HCT116 (cell line): Measurements from ENCODE around the gene KRT79. TPM values are rescaled to one million over a fixed set of nuclear protein-coding genes. Genes with fewer than 3 reads are reported as not detected.

ENCODE experiments used
- ATAC-seq: fragments of 200-7000 bp; cut with Tn5 transposase; 2 replicates; pipeline ENCODE4 v1.9.1; 2020; ENCODE audit warnings: mild to moderate bottlenecking, moderate library complexity
- BruUV-seq: library from RNA; stranded (reverse); fragments of 400-500 nt; replicated peaks from 2 replicates; lab custom pipeline; 2021; lab: Mats Ljungman, UMichigan
- CTCF ChIA-PET: fragments of 300-600 bp; sonication (Branson Sonifier 250); formaldehyde crosslinking; loops from one replicate; lab custom pipeline; 2021; ENCODE audit warnings: antibody characterized with exemption; lab: Charles Lee
- POLR2A ChIA-PET: fragments of 300-600, 350-600 bp; sonication (Branson Sonifier 250); formaldehyde crosslinking; loops from one replicate; lab custom pipeline; 2021; ENCODE audit warnings: antibody characterized with exemption; lab: Charles Lee
- RAD21 ChIA-PET, 2 experiments: fragments of 300-600 bp; sonication (Branson Sonifier 250); formaldehyde crosslinking; loops; one replicate each; lab custom pipeline; 2023; ENCODE audit warnings: low total read pairs in 2 of 2; ENCODE audit not compliant: uncharacterized antibody in 2 of 2, unreplicated experiment in 2 of 2, low non-redundant PET in 1 of 2; lab: Charles Lee
- DNase-seq: peaks from one replicate; pipeline ENCODE4 v3.0.0-alpha.2; 2010; ENCODE audit warnings: low read depth, low spot score
- H2AFZ ChIP-seq: fragments of 200-600 bp; shearing (Covaris generic), sonication (generic); 2 replicates; pipeline ENCODE4 v1.6.1; 2017; ENCODE audit warnings: low read depth, mixed run types, mixed read lengths, antibody characterized with exemption, low read length; ENCODE audit not compliant: poor library complexity, severe bottlenecking
- H3K27ac ChIP-seq: 2 replicates; pipeline ENCODE4 v1.5.1; 2012; ENCODE audit warnings: low read depth, low read length
- H3K27me3 ChIP-seq: fragments of 200-600 bp; sonication (generic); 2 replicates; pipeline ENCODE4 v1.6.1; 2016; ENCODE audit warnings: mixed run types, low read length, mixed read lengths; ENCODE audit not compliant: insufficient read depth
- H3K36me3 ChIP-seq, 2 experiments: fragments of 200-500 bp in 1 of 2; fragments of 200-600 bp in 1 of 2; sonication (Bioruptor generic) in 1 of 2; sonication (generic) in 1 of 2; 2 replicates each; pipeline versions ENCODE4 v1.5.1 to v1.6.1; 2014 to 2016; ENCODE audit warnings: low read length in 2 of 2, inconsistent platforms in 1 of 2, mixed read lengths in 1 of 2, mixed run types in 1 of 2; ENCODE audit not compliant: insufficient read depth in 2 of 2, control insufficient read depth in 1 of 2
- H3K4me1 ChIP-seq, 2 experiments: fragments of 200-600 bp in 1 of 2; sonication (generic) in 1 of 2; 2 replicates each; pipeline versions ENCODE4 v1.5.1 to v1.6.1; 2012 to 2017; ENCODE audit warnings: low read length in 2 of 2, inconsistent platforms in 1 of 2, mild to moderate bottlenecking in 1 of 2, mixed read lengths in 1 of 2, mixed run types in 1 of 2, moderate library complexity in 1 of 2; ENCODE audit not compliant: insufficient read depth in 2 of 2, control insufficient read depth in 1 of 2
- H3K4me2 ChIP-seq: fragments of 200-600 bp; sonication (generic); 2 replicates; pipeline ENCODE4 v1.6.1; 2017; ENCODE audit warnings: mixed run types, low read length, mixed read lengths
- H3K4me3 ChIP-seq, 2 experiments: fragments of 200-600 bp in 1 of 2; sonication (generic) in 1 of 2; replicated peaks in 1 of 2; 2 replicates each; pipeline ENCODE4 v1.5.1; 2011 to 2016; ENCODE audit warnings: low read length in 2 of 2, control low read depth in 1 of 2, low read depth in 1 of 2, mild to moderate bottlenecking in 1 of 2, mixed read lengths in 1 of 2, mixed run types in 1 of 2
- H3K79me2 ChIP-seq: fragments of 200-600 bp; sonication (generic); 2 replicates; pipeline ENCODE4 v1.6.1; 2017; ENCODE audit warnings: mild to moderate bottlenecking, mixed run types, low read length, moderate library complexity, mixed read lengths; ENCODE audit not compliant: insufficient read depth
- H3K9ac ChIP-seq: fragments of 200-600 bp; sonication (generic); 2 replicates; pipeline ENCODE4 v1.6.1; 2016; ENCODE audit warnings: low read length, mixed read lengths
- H3K9me2 ChIP-seq: fragments of 200-600 bp; sonication (generic), shearing (Covaris generic); 2 replicates; pipeline ENCODE4 v1.6.1; 2017; ENCODE audit warnings: mixed run types, mild to moderate bottlenecking, moderate library complexity; ENCODE audit not compliant: insufficient read depth
- H3K9me3 ChIP-seq, 2 experiments: fragments of 200-500 bp in 1 of 2; fragments of 200-600 bp in 1 of 2; sonication (Bioruptor generic) in 1 of 2; sonication (generic) in 1 of 2; 2 replicates each; pipeline ENCODE4 v1.6.1; 2014 to 2017; ENCODE audit warnings: low read length in 2 of 2, mixed read lengths in 2 of 2, inconsistent platforms in 1 of 2, low read depth in 1 of 2, mild to moderate bottlenecking in 1 of 2, mixed run types in 1 of 2, moderate library complexity in 1 of 2; ENCODE audit not compliant: control insufficient read depth in 1 of 2, insufficient read depth in 1 of 2
- H4K20me1 ChIP-seq: fragments of 200-600 bp; sonication (generic), shearing (Covaris generic); 2 replicates; pipeline ENCODE4 v1.6.1; 2017; ENCODE audit warnings: mixed run types, mild to moderate bottlenecking, moderate library complexity; ENCODE audit not compliant: insufficient read depth
- CBX3 ChIP-seq: IDR thresholded peaks from 2 replicates; pipeline ENCODE4 v1.6.1; 2012; ENCODE audit warnings: low read depth
- CEBPB ChIP-seq: IDR thresholded peaks from 2 replicates; pipeline ENCODE4 v1.6.1; 2012; ENCODE audit warnings: low read depth
- CTCF ChIP-seq, 3 experiments: fragments of 200-600 bp in 1 of 3; sonication (generic) in 1 of 3; IDR thresholded peaks in 2 of 3; conservative IDR thresholded peaks in 1 of 3; 2 replicates each; pipeline ENCODE4 v1.5.1; 2012 to 2017; ENCODE audit warnings: low read depth in 2 of 3, low read length in 2 of 3, antibody characterized with exemption in 1 of 3, borderline replicate concordance in 1 of 3, control low read depth in 1 of 3, mild to moderate bottlenecking in 1 of 3, mixed read lengths in 1 of 3, mixed run types in 1 of 3, moderate library complexity in 1 of 3; ENCODE audit not compliant: insufficient read depth in 1 of 3
- ELF1 ChIP-seq: IDR thresholded peaks from 2 replicates; pipeline ENCODE4 v1.6.1; 2012; ENCODE audit warnings: low read depth, borderline replicate concordance
- EZH2 ChIP-seq: fragments of 200-600 bp; sonication (generic); IDR thresholded peaks from 2 replicates; pipeline ENCODE4 v1.6.1; 2017; ENCODE audit warnings: antibody characterized with exemption, mixed run types
- EZH2phosphoT487 ChIP-seq: fragments of 200-600 bp; IDR thresholded peaks from 2 replicates; pipeline ENCODE4 v1.6.1; 2018; ENCODE audit warnings: antibody characterized with exemption, borderline replicate concordance
- FOSL1 ChIP-seq: IDR thresholded peaks from 2 replicates; pipeline ENCODE4 v1.6.1; 2012; ENCODE audit warnings: low read depth
- JUND ChIP-seq: IDR thresholded peaks from 2 replicates; pipeline ENCODE4 v1.6.1; 2012
- POLR2AphosphoS5 ChIP-seq: IDR thresholded peaks from 2 replicates; pipeline ENCODE4 v1.6.1; 2011; ENCODE audit warnings: mild to moderate bottlenecking, low read depth, low read length, moderate library complexity
- RAD21 ChIP-seq: IDR thresholded peaks from 2 replicates; pipeline ENCODE4 v1.6.1; 2012; ENCODE audit warnings: low read depth, mild to moderate bottlenecking
- SIN3A ChIP-seq: IDR thresholded peaks from 2 replicates; pipeline ENCODE4 v1.6.1; 2012; ENCODE audit warnings: low read depth
- SP1 ChIP-seq: IDR thresholded peaks from 2 replicates; pipeline ENCODE4 v1.6.1; 2012; ENCODE audit warnings: low read depth
- SRF ChIP-seq: IDR thresholded peaks from 2 replicates; pipeline ENCODE4 v1.6.1; 2012; ENCODE audit warnings: low read depth
- YY1 ChIP-seq: IDR thresholded peaks from 2 replicates; pipeline ENCODE4 v1.6.1; 2011; ENCODE audit warnings: low read length, low read depth, moderate library complexity, mild to moderate bottlenecking; ENCODE audit not compliant: insufficient replicate concordance; ENCODE audit errors: extremely low read depth
- ZFX ChIP-seq: fragments of 450-650 bp; IDR thresholded peaks from 2 replicates; pipeline ENCODE4 v1.6.1; 2017
- ZNF274 ChIP-seq: fragments of 200-500 bp; sonication (Bioruptor generic); IDR thresholded peaks from 2 replicates; pipeline ENCODE4 v1.6.1; 2014; ENCODE audit warnings: mild to moderate bottlenecking, low read depth, low read length, inconsistent platforms
- intact Hi-C: fragments of 100-400 bp; cut with micrococcal nuclease; formaldehyde crosslinking; loops from 2 replicates; pipeline ENCODE4 v1.10.0; 2022
- total RNA-seq: library from RNA; stranded (reverse); gene quantifications from one replicate; pipeline ENCODE4 v1.2.1, GENCODE V29; 2021; ENCODE audit not compliant: unreplicated experiment
- TF ChIP-seq, protein P1 (sequence below): IDR thresholded peaks from 2 replicates; pipeline ENCODE4 v1.6.1; 2012; ENCODE audit warnings: low read depth
- TF ChIP-seq, protein P2 (sequence below): IDR thresholded peaks from 2 replicates; pipeline ENCODE4 v1.6.1; 2012
- TF ChIP-seq, protein P3 (sequence below): IDR thresholded peaks from 2 replicates; pipeline ENCODE4 v1.6.1; 2012
- TF ChIP-seq, protein P4 (sequence below): IDR thresholded peaks from 2 replicates; pipeline ENCODE4 v1.6.1; 2011; ENCODE audit warnings: mild to moderate bottlenecking, low read length, moderate library complexity; ENCODE audit not compliant: insufficient replicate concordance; ENCODE audit errors: extremely low read depth

The KRT79 gene
- total RNA-seq, 1 experiment from 2014 or later, result not detected

- Histone ChIP-seq H3K36me3 (no peaks in the 10 kb centered on the region), H3K9me3 (no peaks in the 10 kb centered on the region), H3K27ac (no peak overlapping the region), H3K9me2 (no peaks in the 10 kb centered on the region), H3K27me3 (no peaks in the 10 kb centered on the region), H2AFZ (no peak overlapping the region), H3K4me3 (no peak overlapping the region), H3K79me2 (no peaks in the 10 kb centered on the region), H3K4me1 (peaks cover 0 to 9% of the 10 kb centered on the region in 2 experiments; a peak in 1 of 4 replicates), H4K20me1 (no peaks in the 10 kb centered on the region), H3K9ac (no peak overlapping the region), H3K4me2 (no peak overlapping the region)
- TF ChIP-seq ZNF274 (no peak), POLR2AphosphoS5 (no peak), CTCF (IDR thresholded peaks at IDR 0.05 in 2 of 3, conservative IDR thresholded peaks at IDR 0.05 in 1 of 3; ENCODE audit: borderline replicate concordance in 1 of 3, insufficient read depth in 1 of 3, low read depth in 2 of 3, low read length in 2 of 3) (no peak), ZFX (no peak), EZH2phosphoT487 (no peak), SIN3A (no peak), RAD21 (no peak), SP1 (no peak), ELF1 (no peak), CEBPB (no peak), CBX3 (no peak), SRF (no peak), JUND (no peak), YY1 (no peak), FOSL1 (no peak), EZH2 (no peak)
- TF ChIP-seq, protein P1, sequence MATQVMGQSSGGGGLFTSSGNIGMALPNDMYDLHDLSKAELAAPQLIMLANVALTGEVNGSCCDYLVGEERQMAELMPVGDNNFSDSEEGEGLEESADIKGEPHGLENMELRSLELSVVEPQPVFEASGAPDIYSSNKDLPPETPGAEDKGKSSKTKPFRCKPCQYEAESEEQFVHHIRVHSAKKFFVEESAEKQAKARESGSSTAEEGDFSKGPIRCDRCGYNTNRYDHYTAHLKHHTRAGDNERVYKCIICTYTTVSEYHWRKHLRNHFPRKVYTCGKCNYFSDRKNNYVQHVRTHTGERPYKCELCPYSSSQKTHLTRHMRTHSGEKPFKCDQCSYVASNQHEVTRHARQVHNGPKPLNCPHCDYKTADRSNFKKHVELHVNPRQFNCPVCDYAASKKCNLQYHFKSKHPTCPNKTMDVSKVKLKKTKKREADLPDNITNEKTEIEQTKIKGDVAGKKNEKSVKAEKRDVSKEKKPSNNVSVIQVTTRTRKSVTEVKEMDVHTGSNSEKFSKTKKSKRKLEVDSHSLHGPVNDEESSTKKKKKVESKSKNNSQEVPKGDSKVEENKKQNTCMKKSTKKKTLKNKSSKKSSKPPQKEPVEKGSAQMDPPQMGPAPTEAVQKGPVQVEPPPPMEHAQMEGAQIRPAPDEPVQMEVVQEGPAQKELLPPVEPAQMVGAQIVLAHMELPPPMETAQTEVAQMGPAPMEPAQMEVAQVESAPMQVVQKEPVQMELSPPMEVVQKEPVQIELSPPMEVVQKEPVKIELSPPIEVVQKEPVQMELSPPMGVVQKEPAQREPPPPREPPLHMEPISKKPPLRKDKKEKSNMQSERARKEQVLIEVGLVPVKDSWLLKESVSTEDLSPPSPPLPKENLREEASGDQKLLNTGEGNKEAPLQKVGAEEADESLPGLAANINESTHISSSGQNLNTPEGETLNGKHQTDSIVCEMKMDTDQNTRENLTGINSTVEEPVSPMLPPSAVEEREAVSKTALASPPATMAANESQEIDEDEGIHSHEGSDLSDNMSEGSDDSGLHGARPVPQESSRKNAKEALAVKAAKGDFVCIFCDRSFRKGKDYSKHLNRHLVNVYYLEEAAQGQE, result no peak
- TF ChIP-seq, protein P2, sequence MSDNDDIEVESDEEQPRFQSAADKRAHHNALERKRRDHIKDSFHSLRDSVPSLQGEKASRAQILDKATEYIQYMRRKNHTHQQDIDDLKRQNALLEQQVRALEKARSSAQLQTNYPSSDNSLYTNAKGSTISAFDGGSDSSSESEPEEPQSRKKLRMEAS, result no peak
- TF ChIP-seq, protein P3, sequence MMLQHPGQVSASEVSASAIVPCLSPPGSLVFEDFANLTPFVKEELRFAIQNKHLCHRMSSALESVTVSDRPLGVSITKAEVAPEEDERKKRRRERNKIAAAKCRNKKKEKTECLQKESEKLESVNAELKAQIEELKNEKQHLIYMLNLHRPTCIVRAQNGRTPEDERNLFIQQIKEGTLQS, result no peak
- TF ChIP-seq, protein P4, sequence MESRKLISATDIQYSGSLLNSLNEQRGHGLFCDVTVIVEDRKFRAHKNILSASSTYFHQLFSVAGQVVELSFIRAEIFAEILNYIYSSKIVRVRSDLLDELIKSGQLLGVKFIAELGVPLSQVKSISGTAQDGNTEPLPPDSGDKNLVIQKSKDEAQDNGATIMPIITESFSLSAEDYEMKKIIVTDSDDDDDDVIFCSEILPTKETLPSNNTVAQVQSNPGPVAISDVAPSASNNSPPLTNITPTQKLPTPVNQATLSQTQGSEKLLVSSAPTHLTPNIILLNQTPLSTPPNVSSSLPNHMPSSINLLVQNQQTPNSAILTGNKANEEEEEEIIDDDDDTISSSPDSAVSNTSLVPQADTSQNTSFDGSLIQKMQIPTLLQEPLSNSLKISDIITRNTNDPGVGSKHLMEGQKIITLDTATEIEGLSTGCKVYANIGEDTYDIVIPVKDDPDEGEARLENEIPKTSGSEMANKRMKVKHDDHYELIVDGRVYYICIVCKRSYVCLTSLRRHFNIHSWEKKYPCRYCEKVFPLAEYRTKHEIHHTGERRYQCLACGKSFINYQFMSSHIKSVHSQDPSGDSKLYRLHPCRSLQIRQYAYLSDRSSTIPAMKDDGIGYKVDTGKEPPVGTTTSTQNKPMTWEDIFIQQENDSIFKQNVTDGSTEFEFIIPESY, result no peak
- POLR2A ChIA-PET, result no interaction called here
- no TSS peak for BruUV-seq
- CTCF ChIA-PET, result no interaction called here
- DNase-seq (no peak), ATAC-seq (no peak)
- RAD21 ChIA-PET, result no interaction called here
- intact Hi-C loops, result no loop called here
These were observed 43.5 kb downstream of the KRT79 start for GRCh38 chr12:52790427-52791270.
